SK-N-SH (cell line): Measurements from ENCODE around the gene HTN3. TPM values are rescaled to one million over a fixed set of nuclear protein-coding genes. Genes with fewer than 3 reads are reported as not detected.
"Not testable (repeated sequence)": the region's sequence is repeated elsewhere in the genome, so short reads cannot be mapped to it uniquely, and the experiment has no call there.

Source experiments
- CTCF ChIA-PET: fragments of 300-600, 350-600 bp; formaldehyde crosslinking; extraction: SDS; loops from one replicate; lab custom pipeline; 2021; lab: Yijun Ruan, JAX
- POLR2A ChIA-PET: fragments of 350-600 bp; sonication (Branson Sonifier 250); formaldehyde crosslinking; extraction: SDS; loops from one replicate; lab custom pipeline; 2020; ENCODE audit warnings: antibody characterized with exemption, inconsistent platforms; lab: Yijun Ruan, JAX
- DNase-seq: peaks from one replicate; pipeline ENCODE4 v3.0.0; 2012
- H2AFZ ChIP-seq: fragments of 200-600 bp; sonication (generic); 2 replicates; pipeline ENCODE4 v1.8.1; 2016; ENCODE audit warnings: antibody characterized with exemption, mild to moderate bottlenecking, low read depth
- H3F3A ChIP-seq: fragments of 200-600 bp; sonication (generic); replicated peaks from 2 replicates; pipeline ENCODE3; 2016; ENCODE audit warnings: antibody characterized with exemption, mild to moderate bottlenecking; ENCODE audit not compliant: insufficient read depth
- H3K27ac ChIP-seq, 2 experiments: fragments of 200-500 bp in 1 of 2; fragments of 200-600 bp in 1 of 2; sonication (Bioruptor generic) in 1 of 2; sonication (generic), shearing (Covaris generic) in 1 of 2; 2 replicates each; pipeline versions ENCODE4 v1.5.1 to v1.6.1; 2014 to 2016; ENCODE audit warnings: low read depth in 2 of 2, inconsistent platforms in 1 of 2, low read length in 1 of 2, mild to moderate bottlenecking in 1 of 2, mixed read lengths in 1 of 2
- H3K27me3 ChIP-seq: fragments of 200-600 bp; sonication (generic), shearing (Covaris generic); 2 replicates; pipeline ENCODE4 v1.6.1; 2016; ENCODE audit warnings: mixed run types; ENCODE audit not compliant: insufficient read depth
- H3K36me3 ChIP-seq, 2 experiments: fragments of 200-500 bp in 1 of 2; fragments of 200-600 bp in 1 of 2; sonication (Bioruptor generic) in 1 of 2; sonication (generic) in 1 of 2; replicated peaks in 1 of 2; 2 replicates each; pipeline versions ENCODE3 to v1.5.1; 2014 to 2016; ENCODE audit warnings: low read length in 1 of 2, mild to moderate bottlenecking in 1 of 2; ENCODE audit not compliant: insufficient read depth in 2 of 2, control insufficient read depth in 1 of 2
- H3K4me1 ChIP-seq, 2 experiments: fragments of 200-500 bp in 1 of 2; fragments of 200-600 bp in 1 of 2; sonication (Bioruptor generic) in 1 of 2; sonication (generic), shearing (Covaris generic) in 1 of 2; 2 replicates each; pipeline versions ENCODE4 v1.5.1 to v1.6.1; 2014 to 2016; ENCODE audit warnings: low read depth in 1 of 2, low read length in 1 of 2, mixed run types in 1 of 2; ENCODE audit not compliant: insufficient read depth in 2 of 2, control insufficient read depth in 1 of 2
- H3K4me2 ChIP-seq: fragments of 200-600 bp; sonication (generic), shearing (Covaris generic); 2 replicates; pipeline ENCODE4 v1.6.1; 2017; ENCODE audit warnings: mixed run types
- H3K4me3 ChIP-seq, 2 experiments: fragments of 200-500 bp in 1 of 2; fragments of 200-600 bp in 1 of 2; sonication (Bioruptor generic) in 1 of 2; sonication (generic), shearing (Covaris generic) in 1 of 2; 2 replicates each; pipeline versions ENCODE4 v1.5.1 to v1.8.1; 2014 to 2016; ENCODE audit warnings: low read depth in 2 of 2, inconsistent platforms in 1 of 2, low read length in 1 of 2, mild to moderate bottlenecking in 1 of 2, mixed read lengths in 1 of 2, moderate library complexity in 1 of 2
- H3K79me2 ChIP-seq: fragments of 200-600 bp; sonication (generic); 2 replicates; pipeline ENCODE4 v1.8.1; 2017; ENCODE audit warnings: mild to moderate bottlenecking; ENCODE audit not compliant: insufficient read depth
- H3K9ac ChIP-seq: fragments of 200-600 bp; sonication (generic); 2 replicates; pipeline ENCODE4 v1.6.1; 2017; ENCODE audit warnings: mixed run types
- H3K9me2 ChIP-seq: fragments of 200-600 bp; sonication (generic); 2 replicates; pipeline ENCODE4 v1.6.1; 2017; ENCODE audit warnings: mixed run types
- H3K9me3 ChIP-seq: fragments of 200-600 bp; sonication (generic); 2 replicates; pipeline ENCODE4 v1.6.1; 2017; ENCODE audit warnings: mixed run types, mild to moderate bottlenecking, moderate library complexity
- H4K20me1 ChIP-seq: fragments of 200-600 bp; sonication (generic); 2 replicates; pipeline ENCODE4 v1.6.1; 2017; ENCODE audit warnings: mild to moderate bottlenecking, mixed run types; ENCODE audit not compliant: insufficient read depth
- CTCF ChIP-seq: fragments of 200-600 bp; sonication (generic); IDR thresholded peaks from 2 replicates; pipeline ENCODE4 v1.6.1; 2017; ENCODE audit warnings: antibody characterized with exemption, mild to moderate bottlenecking, moderate library complexity
- ELF1 ChIP-seq: IDR thresholded peaks from 2 replicates; pipeline ENCODE4 v1.4.0; 2012
- EP300 ChIP-seq, 2 experiments: IDR thresholded peaks; 2 replicates each; pipeline versions ENCODE4 v1.4.0 to v1.6.1; 2012; ENCODE audit warnings: borderline replicate concordance in 1 of 2, low read depth in 1 of 2, low read length in 1 of 2
- FOSL2 ChIP-seq: IDR thresholded peaks from 2 replicates; pipeline ENCODE4 v1.4.0; 2012; ENCODE audit warnings: low read depth, mild to moderate bottlenecking, moderate library complexity, borderline replicate concordance
- GABPA ChIP-seq: IDR thresholded peaks from 2 replicates; pipeline ENCODE4 v1.4.0; 2012; ENCODE audit warnings: low read depth, mild to moderate bottlenecking
- JUND ChIP-seq: IDR thresholded peaks from 2 replicates; pipeline ENCODE4 v1.4.0; 2012
- NFIC ChIP-seq: IDR thresholded peaks from 2 replicates; pipeline ENCODE4 v1.4.0; 2012; ENCODE audit warnings: borderline replicate concordance
- NRF1 ChIP-seq: IDR thresholded peaks from 2 replicates; pipeline ENCODE4 v1.6.1; 2012; ENCODE audit warnings: low read depth, mild to moderate bottlenecking, low read length
- POLR2AphosphoS5 ChIP-seq: IDR thresholded peaks from 2 replicates; pipeline ENCODE4 v1.6.1; 2012; ENCODE audit warnings: low read depth, low read length
- RAD21 ChIP-seq: IDR thresholded peaks from 2 replicates; pipeline ENCODE4 v1.6.1; 2012; ENCODE audit warnings: mild to moderate bottlenecking, low read length
- RXRA ChIP-seq: IDR thresholded peaks from 2 replicates; pipeline ENCODE4 v1.4.0; 2012; ENCODE audit warnings: low read depth, mild to moderate bottlenecking, borderline replicate concordance
- SIN3A ChIP-seq: IDR thresholded peaks from 2 replicates; pipeline ENCODE4 v1.6.1; 2012; ENCODE audit warnings: low read depth, mild to moderate bottlenecking, low read length, moderate library complexity, borderline replicate concordance
- SMC3 ChIP-seq: IDR thresholded peaks from 2 replicates; pipeline ENCODE4 v1.6.1; 2012; ENCODE audit warnings: low read depth, low read length, improper control_type of control experiment
- TAF1 ChIP-seq: IDR thresholded peaks from 2 replicates; pipeline ENCODE4 v1.6.1; 2012; ENCODE audit warnings: low read depth, mild to moderate bottlenecking, low read length, moderate library complexity, borderline replicate concordance
- TCF12 ChIP-seq: IDR thresholded peaks from 2 replicates; pipeline ENCODE4 v1.4.0; 2012
- USF1 ChIP-seq: IDR thresholded peaks from 2 replicates; pipeline ENCODE4 v1.4.0; 2012; ENCODE audit warnings: low read depth, borderline replicate concordance
- USF2 ChIP-seq: fragments of 150-350 bp; IDR thresholded peaks from 2 replicates; pipeline ENCODE4 v1.6.1; 2017; ENCODE audit warnings: antibody characterized with exemption, low read length, low read depth, borderline replicate concordance
- YY1 ChIP-seq: IDR thresholded peaks from 2 replicates; pipeline ENCODE4 v1.4.0; 2012; ENCODE audit warnings: low read depth, mild to moderate bottlenecking
- WGBS: methylation state at CpG from one replicate; pipeline ENCODE4 v1.1.6; 2017; ENCODE audit warnings: low lambda C conversion rate; 5-methylcytosine and 5-hydroxymethylcytosine counted together
- polyA plus RNA-seq, 3 experiments: library from polyadenylated mRNA; depleted of rRNA; stranded (reverse); fragments of >200 nt; gene quantifications; 2 replicates each; pipeline ENCODE4 v1.2.3, GENCODE V29; 2012
- TF ChIP-seq, protein P1 (sequence below): IDR thresholded peaks from 2 replicates; pipeline ENCODE4 v1.6.1; 2012; ENCODE audit warnings: mild to moderate bottlenecking, low read depth, low read length, moderate library complexity
- TF ChIP-seq, protein P2 (sequence below): IDR thresholded peaks from 2 replicates; pipeline ENCODE4; 2012

HTN3 gene
- polyA plus RNA-seq (2012; rRNA removed) = not detected in 2 replicates
- polyA plus RNA-seq (2012; cell fraction: cytosol; rRNA removed) = not detected in 2 replicates
- polyA plus RNA-seq (2012; cell fraction: nucleus; rRNA removed) = not detected in 2 replicates

- H3K4me2 ChIP-seq, H4K20me1 ChIP-seq, H3K79me2 ChIP-seq, H3K4me1 ChIP-seq, H2AFZ ChIP-seq, H3K4me3 ChIP-seq, DNase-seq, H3K27ac ChIP-seq, H3K27me3 ChIP-seq, H3F3A ChIP-seq, CTCF ChIA-PET, H3K9me2 ChIP-seq, H3K9me3 ChIP-seq, POLR2A ChIA-PET, H3K36me3 ChIP-seq, H3K9ac ChIP-seq: not testable (repeated sequence)
- 30% methylated on average over 7 of the region's 7 CpGs for WGBS
Observed at GRCh38 chr4:70028159-70028558, at the start of gene HTN3. HTN3 (plus strand) TSS chr4:70028459; CDS start chr4:70030741, 2,282 bp downstream.

DNA sequence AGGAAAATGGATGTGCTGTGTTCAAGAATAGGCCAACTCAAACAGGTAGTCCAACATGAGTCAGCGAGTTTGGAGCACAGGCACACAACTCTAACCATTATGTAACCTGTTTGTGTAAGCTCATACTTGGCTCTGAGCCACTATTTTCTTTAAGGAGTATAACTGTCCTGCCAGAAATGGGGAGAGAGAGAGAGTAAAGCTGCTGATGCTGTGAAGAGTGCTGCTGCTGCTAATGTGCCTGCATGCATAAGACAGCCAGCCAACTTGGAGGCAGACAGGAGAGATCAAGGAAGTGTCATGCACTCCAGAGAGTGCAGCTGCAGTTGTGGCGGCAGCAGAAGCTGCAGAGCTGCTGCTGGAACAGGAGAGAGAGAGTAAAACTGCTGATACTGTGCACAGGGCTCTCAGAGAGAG, 44.2 kb upstream of the HTN3 start:
- no peaks in the 10 kb centered on the region for H3F3A ChIP-seq
- H3K27ac ChIP-seq = no peak overlapping the region
- H3K9me3 ChIP-seq = no peaks in the 10 kb centered on the region
- H3K4me2 ChIP-seq = no peak overlapping the region
- no peak overlapping the region for H2AFZ ChIP-seq
- no peak for DNase-seq
- H3K36me3 ChIP-seq = no peaks in the 10 kb centered on the region
- POLR2A ChIA-PET = no interaction called here
- H3K4me1 ChIP-seq = no peaks in the 10 kb centered on the region
- TF ChIP-seq NRF1 (no peak), CTCF (no peak), YY1 (no peak), GABPA (no peak), EP300 (IDR thresholded peaks at IDR 0.05; ENCODE audit: borderline replicate concordance in 1 of 2, low read depth in 1 of 2, low read length in 1 of 2) (no peak), SIN3A (no peak), RXRA (no peak), USF2 (no peak), NFIC (no peak), RAD21 (no peak), FOSL2 (no peak), SMC3 (no peak), JUND (no peak), USF1 (no peak), TCF12 (no peak), TAF1 (no peak), ELF1 (no peak), POLR2AphosphoS5 (no peak)
- TF ChIP-seq, protein P1, sequence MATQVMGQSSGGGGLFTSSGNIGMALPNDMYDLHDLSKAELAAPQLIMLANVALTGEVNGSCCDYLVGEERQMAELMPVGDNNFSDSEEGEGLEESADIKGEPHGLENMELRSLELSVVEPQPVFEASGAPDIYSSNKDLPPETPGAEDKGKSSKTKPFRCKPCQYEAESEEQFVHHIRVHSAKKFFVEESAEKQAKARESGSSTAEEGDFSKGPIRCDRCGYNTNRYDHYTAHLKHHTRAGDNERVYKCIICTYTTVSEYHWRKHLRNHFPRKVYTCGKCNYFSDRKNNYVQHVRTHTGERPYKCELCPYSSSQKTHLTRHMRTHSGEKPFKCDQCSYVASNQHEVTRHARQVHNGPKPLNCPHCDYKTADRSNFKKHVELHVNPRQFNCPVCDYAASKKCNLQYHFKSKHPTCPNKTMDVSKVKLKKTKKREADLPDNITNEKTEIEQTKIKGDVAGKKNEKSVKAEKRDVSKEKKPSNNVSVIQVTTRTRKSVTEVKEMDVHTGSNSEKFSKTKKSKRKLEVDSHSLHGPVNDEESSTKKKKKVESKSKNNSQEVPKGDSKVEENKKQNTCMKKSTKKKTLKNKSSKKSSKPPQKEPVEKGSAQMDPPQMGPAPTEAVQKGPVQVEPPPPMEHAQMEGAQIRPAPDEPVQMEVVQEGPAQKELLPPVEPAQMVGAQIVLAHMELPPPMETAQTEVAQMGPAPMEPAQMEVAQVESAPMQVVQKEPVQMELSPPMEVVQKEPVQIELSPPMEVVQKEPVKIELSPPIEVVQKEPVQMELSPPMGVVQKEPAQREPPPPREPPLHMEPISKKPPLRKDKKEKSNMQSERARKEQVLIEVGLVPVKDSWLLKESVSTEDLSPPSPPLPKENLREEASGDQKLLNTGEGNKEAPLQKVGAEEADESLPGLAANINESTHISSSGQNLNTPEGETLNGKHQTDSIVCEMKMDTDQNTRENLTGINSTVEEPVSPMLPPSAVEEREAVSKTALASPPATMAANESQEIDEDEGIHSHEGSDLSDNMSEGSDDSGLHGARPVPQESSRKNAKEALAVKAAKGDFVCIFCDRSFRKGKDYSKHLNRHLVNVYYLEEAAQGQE = no peak
- TF ChIP-seq, protein P2, sequence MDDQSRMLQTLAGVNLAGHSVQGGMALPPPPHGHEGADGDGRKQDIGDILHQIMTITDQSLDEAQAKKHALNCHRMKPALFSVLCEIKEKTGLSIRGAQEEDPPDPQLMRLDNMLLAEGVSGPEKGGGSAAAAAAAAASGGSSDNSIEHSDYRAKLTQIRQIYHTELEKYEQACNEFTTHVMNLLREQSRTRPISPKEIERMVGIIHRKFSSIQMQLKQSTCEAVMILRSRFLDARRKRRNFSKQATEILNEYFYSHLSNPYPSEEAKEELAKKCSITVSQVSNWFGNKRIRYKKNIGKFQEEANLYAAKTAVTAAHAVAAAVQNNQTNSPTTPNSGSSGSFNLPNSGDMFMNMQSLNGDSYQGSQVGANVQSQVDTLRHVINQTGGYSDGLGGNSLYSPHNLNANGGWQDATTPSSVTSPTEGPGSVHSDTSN = no peak
- no peak overlapping the region for H3K9ac ChIP-seq
- WGBS = 7% methylated on average over 2 of the region's 2 CpGs
- no peak overlapping the region for H3K4me3 ChIP-seq
- no peaks in the 10 kb centered on the region for H4K20me1 ChIP-seq
- no peaks in the 10 kb centered on the region for H3K79me2 ChIP-seq
- CTCF ChIA-PET = no interaction called here
- H3K27me3 ChIP-seq = no peaks in the 10 kb centered on the region
- no peaks in the 10 kb centered on the region for H3K9me2 ChIP-seq
